Measurements from ENCODE around the gene ERC1.

DNA sequence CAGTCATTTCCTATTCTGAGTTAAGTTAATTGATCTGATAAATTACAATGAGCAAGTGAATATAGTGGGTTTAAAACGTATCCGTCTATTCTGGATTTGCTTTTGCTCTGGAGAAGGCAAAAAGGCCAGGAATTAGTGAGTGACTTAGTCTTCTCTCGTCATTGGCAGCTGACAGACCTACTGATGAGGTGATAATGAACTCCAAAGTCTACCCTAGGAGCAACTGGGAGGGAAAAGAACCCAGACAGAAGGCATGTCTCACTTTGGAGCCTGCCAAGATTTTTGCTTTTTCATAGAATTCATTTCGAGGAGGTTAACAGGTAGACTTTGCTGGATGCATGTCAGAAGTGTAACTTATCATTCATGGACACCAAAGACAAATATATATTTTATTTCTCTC, 333.1 kb downstream of the ERC1 start:
- no peak for TF ChIP-seq EZH2 (IDR thresholded peaks at IDR 0.05; ENCODE audit: borderline replicate concordance)
- TF ChIP-seq, protein P1, sequence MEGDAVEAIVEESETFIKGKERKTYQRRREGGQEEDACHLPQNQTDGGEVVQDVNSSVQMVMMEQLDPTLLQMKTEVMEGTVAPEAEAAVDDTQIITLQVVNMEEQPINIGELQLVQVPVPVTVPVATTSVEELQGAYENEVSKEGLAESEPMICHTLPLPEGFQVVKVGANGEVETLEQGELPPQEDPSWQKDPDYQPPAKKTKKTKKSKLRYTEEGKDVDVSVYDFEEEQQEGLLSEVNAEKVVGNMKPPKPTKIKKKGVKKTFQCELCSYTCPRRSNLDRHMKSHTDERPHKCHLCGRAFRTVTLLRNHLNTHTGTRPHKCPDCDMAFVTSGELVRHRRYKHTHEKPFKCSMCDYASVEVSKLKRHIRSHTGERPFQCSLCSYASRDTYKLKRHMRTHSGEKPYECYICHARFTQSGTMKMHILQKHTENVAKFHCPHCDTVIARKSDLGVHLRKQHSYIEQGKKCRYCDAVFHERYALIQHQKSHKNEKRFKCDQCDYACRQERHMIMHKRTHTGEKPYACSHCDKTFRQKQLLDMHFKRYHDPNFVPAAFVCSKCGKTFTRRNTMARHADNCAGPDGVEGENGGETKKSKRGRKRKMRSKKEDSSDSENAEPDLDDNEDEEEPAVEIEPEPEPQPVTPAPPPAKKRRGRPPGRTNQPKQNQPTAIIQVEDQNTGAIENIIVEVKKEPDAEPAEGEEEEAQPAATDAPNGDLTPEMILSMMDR (IDR thresholded peaks at IDR 0.05; ENCODE audit: poor library complexity): no peak

Measured in hepatocyte (in vitro differentiated cells).